Esophagus muscularis mucosa (tissue), 3 donors: Measurements from ENCODE around the gene DIRAS2.

Source experiments
- CTCF ChIP-seq, 3 experiments: fragments of 200-600 bp in 2 of 3; fragments of 450-650 bp in 1 of 3; sonication (generic) in 2 of 3; IDR thresholded peaks; one replicate each; pipeline ENCODE4 v1.5.1; 2017 to 2019; ENCODE audit warnings: antibody characterized with exemption in 3 of 3, mild to moderate bottlenecking in 2 of 3, moderate library complexity in 1 of 3
- POLR2AphosphoS5 ChIP-seq, 2 donors: sonication (generic); formaldehyde crosslinking; IDR thresholded peaks; one replicate each; pipeline ENCODE4 v1.6.1; 2017; ENCODE audit warnings: antibody characterized with exemption in 2 of 2

- no peak for TF ChIP-seq CTCF (IDR thresholded peaks at IDR 0.05)
- no peak for TF ChIP-seq POLR2AphosphoS5 (IDR thresholded peaks at IDR 0.05)
Observed at GRCh38 chr9:90659650-90660364, 17.2 kb upstream of the DIRAS2 start.
